Measurements from ENCODE around the gene HRH1. TPM values are rescaled to one million over a fixed set of nuclear protein-coding genes. Genes with fewer than 3 reads are reported as not detected.

HRH1 gene, protein sequence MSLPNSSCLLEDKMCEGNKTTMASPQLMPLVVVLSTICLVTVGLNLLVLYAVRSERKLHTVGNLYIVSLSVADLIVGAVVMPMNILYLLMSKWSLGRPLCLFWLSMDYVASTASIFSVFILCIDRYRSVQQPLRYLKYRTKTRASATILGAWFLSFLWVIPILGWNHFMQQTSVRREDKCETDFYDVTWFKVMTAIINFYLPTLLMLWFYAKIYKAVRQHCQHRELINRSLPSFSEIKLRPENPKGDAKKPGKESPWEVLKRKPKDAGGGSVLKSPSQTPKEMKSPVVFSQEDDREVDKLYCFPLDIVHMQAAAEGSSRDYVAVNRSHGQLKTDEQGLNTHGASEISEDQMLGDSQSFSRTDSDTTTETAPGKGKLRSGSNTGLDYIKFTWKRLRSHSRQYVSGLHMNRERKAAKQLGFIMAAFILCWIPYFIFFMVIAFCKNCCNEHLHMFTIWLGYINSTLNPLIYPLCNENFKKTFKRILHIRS
- 5.6 to 6.9 TPM (median 6.2 TPM) in 5 replicates for total RNA-seq (2022; extraction: Qiagen RNA extraction)

GRCh38 chr3:11154036-11154952, at the start of gene HRH1:
TSS of gene HRH1 (plus strand) at chr3:11154493. CDS start at chr3:11259038, 104,545 bp downstream.

GRCh38 chr3:11271986-11272904, 118.0 kb downstream of the HRH1 start, which contains the start of gene ATG7:
TSS of gene ATG7 (plus strand) at chr3:11272397. CDS start at chr3:11298696, 26,299 bp downstream.

Other genes starting within 250 kb of the HRH1 start
- not detected in 5 replicates for gene SLC6A1, start 161.7 kb upstream of the HRH1 start, total RNA-seq (2022; extraction: Qiagen RNA extraction)
- gene ATG7, start 117.9 kb downstream of the HRH1 start, total RNA-seq (2022; extraction: Qiagen RNA extraction): 13.7 to 18.3 TPM (median 13.8 TPM) in 5 replicates